Upper lobe of left lung (tissue), 6 donors: ENCODE data around the gene PRAME. TPM values are rescaled to one million over a fixed set of nuclear protein-coding genes. Genes with fewer than 3 reads are reported as not detected.

Experiments
- ATAC-seq, 2 donors: fragments of 200-7000 bp; cut with Tn5 transposase; one replicate each; pipeline ENCODE4 v1.9.1; 2022; ENCODE audit warnings: mild to moderate bottlenecking in 2 of 2, moderate library complexity in 2 of 2; ENCODE audit not compliant: low FRiP score in 2 of 2
- DNase-seq, 2 donors: peaks; one replicate each; pipeline ENCODE4 v3.0.0-alpha.2; 2019 to 2020
- H3K27ac ChIP-seq, 4 donors: fragments of 200-600 bp; sonication (generic); one replicate each; pipeline ENCODE4 v1.5.1; 2016 to 2019
- H3K27me3 ChIP-seq, 4 donors: fragments of 200-600 bp; sonication (generic); one replicate each; pipeline ENCODE4 v1.5.1; 2017 to 2019
- H3K36me3 ChIP-seq, 4 donors: fragments of 200-600 bp; sonication (generic); one replicate each; pipeline ENCODE4 v1.5.1; 2016 to 2019
- H3K4me1 ChIP-seq, 4 donors: fragments of 200-600 bp; sonication (generic); one replicate each; pipeline ENCODE4 v1.5.1; 2018 to 2019
- H3K4me3 ChIP-seq, 4 donors: fragments of 200-600 bp; sonication (generic); one replicate each; pipeline ENCODE4 v1.5.1; 2017 to 2019; ENCODE audit warnings: mild to moderate bottlenecking in 2 of 4, moderate library complexity in 1 of 4
- H3K9me3 ChIP-seq, 4 donors: fragments of 200-600 bp; sonication (generic); one replicate each; pipeline ENCODE4 v1.5.1; 2018 to 2019
- CTCF ChIP-seq, 6 experiments: fragments of 450-650 bp in 4 of 6; fragments of 200-600 bp in 2 of 6; sonication (generic) in 2 of 6; IDR thresholded peaks; one replicate each; pipeline ENCODE4 v1.5.1; 2016 to 2019; ENCODE audit warnings: antibody characterized with exemption in 6 of 6
- EP300 ChIP-seq, 4 donors: sonication (generic); formaldehyde crosslinking; IDR thresholded peaks; one replicate each; pipeline ENCODE4 v1.5.1; 2017; ENCODE audit warnings: antibody characterized with exemption in 4 of 4, control low read depth in 2 of 4
- POLR2A ChIP-seq, 4 donors: fragments of 450-650 bp; IDR thresholded peaks; one replicate each; pipeline ENCODE4 v1.5.1; 2016 to 2017; ENCODE audit warnings: antibody characterized with exemption in 4 of 4, mild to moderate bottlenecking in 2 of 4
- POLR2AphosphoS5 ChIP-seq, 2 donors: sonication (generic); formaldehyde crosslinking; IDR thresholded peaks; one replicate each; pipeline ENCODE4 v1.5.1; 2017; ENCODE audit warnings: antibody characterized with exemption in 2 of 2
- WGBS, 2 donors: methylation state at CpG; one replicate each; pipeline ENCODE4 v1.1.5; 2017 to 2018; 5-methylcytosine and 5-hydroxymethylcytosine counted together
- total RNA-seq, 6 donors: library from RNA; depleted of rRNA in 4 of 6; stranded (reverse); fragments of >200 nt in 4 of 6; gene quantifications; one replicate each; pipeline versions ENCODE4 v1.1.0 to v1.2.1, GENCODE V29; 2016 to 2021
- donor health status: DM: no; HTN: no; CAD: no; lungs with moderate emphysema.
- donor health status: DM: no; HTN: yes; CAD: no; lungs with severe emphysema.

The PRAME gene
- total RNA-seq, 6 donors from 2014 or later, result 1.3 to 3.5 TPM; not detected in 4

GRCh38 chr22:22600531-22601261 lies 41.6 kb upstream of the PRAME start:
- H3K9me3 ChIP-seq, result no peaks in the 10 kb centered on the region
- no peak overlapping the region for H3K27ac ChIP-seq
- no peaks in the 10 kb centered on the region for H3K27me3 ChIP-seq
- ATAC-seq (no peak), DNase-seq (no peak)
- H3K4me1 ChIP-seq, result no peaks in the 10 kb centered on the region
- 90 to 95% methylated on average over 5 to 6 of the region's 6 CpGs for WGBS, 2 donors
- TF ChIP-seq CTCF (IDR thresholded peaks at IDR 0.05), result no peak
- TF ChIP-seq POLR2AphosphoS5 (IDR thresholded peaks at IDR 0.05), result no peak
- TF ChIP-seq POLR2A (IDR thresholded peaks at IDR 0.05), result no peak
- TF ChIP-seq EP300 (IDR thresholded peaks at IDR 0.05), result no peak
- H3K36me3 ChIP-seq, result no peaks in the 10 kb centered on the region
- no peak overlapping the region for H3K4me3 ChIP-seq

- Histone ChIP-seq H3K4me3 (no peak overlapping the region), H3K9me3 (no peaks in the 10 kb centered on the region), H3K36me3 (no peaks in the 10 kb centered on the region), H3K27ac (no peak overlapping the region), H3K27me3 (no peaks in the 10 kb centered on the region), H3K4me1 (no peaks in the 10 kb centered on the region)
- 55 to 68% methylated on average over 3 of the region's 3 CpGs for WGBS, 2 donors
- no peak for DNase-seq
- ATAC-seq, result no peak
- TF ChIP-seq POLR2A (IDR thresholded peaks at IDR 0.05) (no peak), POLR2AphosphoS5 (IDR thresholded peaks at IDR 0.05) (no peak)
These were observed 40.2 kb upstream of the PRAME start for GRCh38 chr22:22599248-22599647.

GRCh38 chr22:22598144-22598543 lies 39.1 kb upstream of the PRAME start:
- DNase-seq (no peak), ATAC-seq (no peak)
- Histone ChIP-seq H3K4me1 (no peaks in the 10 kb centered on the region), H3K4me3 (no peak overlapping the region), H3K27ac (no peak overlapping the region), H3K27me3 (no peaks in the 10 kb centered on the region), H3K9me3 (no peaks in the 10 kb centered on the region), H3K36me3 (no peaks in the 10 kb centered on the region)
- TF ChIP-seq POLR2A (IDR thresholded peaks at IDR 0.05) (no peak), POLR2AphosphoS5 (IDR thresholded peaks at IDR 0.05) (no peak), EP300 (IDR thresholded peaks at IDR 0.05) (no peak), CTCF (IDR thresholded peaks at IDR 0.05) (no peak)
- WGBS, 2 donors, result 59 to 65% methylated on average over 3 to 5 of the region's 5 CpGs

- 76 to 100% methylated on average over 2 to 5 of the region's 5 CpGs for WGBS, 2 donors
These were observed 36.2 kb upstream of the PRAME start for GRCh38 chr22:22595001-22595835.

More at GRCh38 chr22:22595001-22595835, 36.2 kb upstream of the PRAME start:
- no peak for ATAC-seq
- Histone ChIP-seq H3K27me3 (no peaks in the 10 kb centered on the region), H3K4me3 (no peak overlapping the region), H3K36me3 (no peaks in the 10 kb centered on the region), H3K4me1 (no peaks in the 10 kb centered on the region), H3K9me3 (no peaks in the 10 kb centered on the region), H3K27ac (no peak overlapping the region)
- TF ChIP-seq POLR2AphosphoS5 (IDR thresholded peaks at IDR 0.05) (no peak), CTCF (IDR thresholded peaks at IDR 0.05) (no peak), POLR2A (IDR thresholded peaks at IDR 0.05) (no peak), EP300 (IDR thresholded peaks at IDR 0.05) (no peak)
- DNase-seq, result no peak
